Neural cell (in vitro differentiated cells): ENCODE results near the gene NSUN3.

Experiments
- CTCF ChIP-seq: fragments of 450-650 bp; IDR thresholded peaks from 2 replicates; pipeline ENCODE4 v1.5.1; 2014; ENCODE audit warnings: antibody characterized with exemption, mild to moderate bottlenecking, moderate library complexity; ENCODE audit not compliant: poor library complexity, severe bottlenecking
- EP300 ChIP-seq: fragments of 450-650 bp; conservative IDR thresholded peaks from 2 replicates; pipeline ENCODE4 v1.6.1; 2014; ENCODE audit warnings: antibody characterized with exemption, mild to moderate bottlenecking, moderate library complexity; ENCODE audit not compliant: poor library complexity, severe bottlenecking
- EZH2 ChIP-seq: fragments of 200-600, 300-800 bp; shearing (Covaris generic), sonication (generic); IDR thresholded peaks from 2 replicates; pipeline ENCODE4 v1.6.1; 2014; ENCODE audit warnings: antibody characterized with exemption, low read length, borderline replicate concordance, mild to moderate bottlenecking; ENCODE audit not compliant: insufficient read depth, poor library complexity, severe bottlenecking
- MXI1 ChIP-seq: fragments of 450-650 bp; conservative IDR thresholded peaks from 2 replicates; pipeline ENCODE4 v1.6.1; 2014; ENCODE audit warnings: antibody characterized with exemption, mild to moderate bottlenecking; ENCODE audit not compliant: poor library complexity, severe bottlenecking
- POLR2AphosphoS5 ChIP-seq: IDR thresholded peaks from 2 replicates; pipeline ENCODE4 v1.6.1; 2012
- TAF1 ChIP-seq: IDR thresholded peaks from 2 replicates; pipeline ENCODE4 v1.6.1; 2012; ENCODE audit warnings: low read depth
- TF ChIP-seq, protein P1 (sequence below): IDR thresholded peaks from 2 replicates; pipeline ENCODE4 v1.6.1; 2012; ENCODE audit warnings: borderline replicate concordance

- TF ChIP-seq CTCF (no peak), TAF1 (no peak), EZH2 (no peak), POLR2AphosphoS5 (no peak), EP300 (no peak), MXI1 (no peak)
- TF ChIP-seq, protein P1, sequence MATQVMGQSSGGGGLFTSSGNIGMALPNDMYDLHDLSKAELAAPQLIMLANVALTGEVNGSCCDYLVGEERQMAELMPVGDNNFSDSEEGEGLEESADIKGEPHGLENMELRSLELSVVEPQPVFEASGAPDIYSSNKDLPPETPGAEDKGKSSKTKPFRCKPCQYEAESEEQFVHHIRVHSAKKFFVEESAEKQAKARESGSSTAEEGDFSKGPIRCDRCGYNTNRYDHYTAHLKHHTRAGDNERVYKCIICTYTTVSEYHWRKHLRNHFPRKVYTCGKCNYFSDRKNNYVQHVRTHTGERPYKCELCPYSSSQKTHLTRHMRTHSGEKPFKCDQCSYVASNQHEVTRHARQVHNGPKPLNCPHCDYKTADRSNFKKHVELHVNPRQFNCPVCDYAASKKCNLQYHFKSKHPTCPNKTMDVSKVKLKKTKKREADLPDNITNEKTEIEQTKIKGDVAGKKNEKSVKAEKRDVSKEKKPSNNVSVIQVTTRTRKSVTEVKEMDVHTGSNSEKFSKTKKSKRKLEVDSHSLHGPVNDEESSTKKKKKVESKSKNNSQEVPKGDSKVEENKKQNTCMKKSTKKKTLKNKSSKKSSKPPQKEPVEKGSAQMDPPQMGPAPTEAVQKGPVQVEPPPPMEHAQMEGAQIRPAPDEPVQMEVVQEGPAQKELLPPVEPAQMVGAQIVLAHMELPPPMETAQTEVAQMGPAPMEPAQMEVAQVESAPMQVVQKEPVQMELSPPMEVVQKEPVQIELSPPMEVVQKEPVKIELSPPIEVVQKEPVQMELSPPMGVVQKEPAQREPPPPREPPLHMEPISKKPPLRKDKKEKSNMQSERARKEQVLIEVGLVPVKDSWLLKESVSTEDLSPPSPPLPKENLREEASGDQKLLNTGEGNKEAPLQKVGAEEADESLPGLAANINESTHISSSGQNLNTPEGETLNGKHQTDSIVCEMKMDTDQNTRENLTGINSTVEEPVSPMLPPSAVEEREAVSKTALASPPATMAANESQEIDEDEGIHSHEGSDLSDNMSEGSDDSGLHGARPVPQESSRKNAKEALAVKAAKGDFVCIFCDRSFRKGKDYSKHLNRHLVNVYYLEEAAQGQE: no peak
These were observed 93.8 kb downstream of the NSUN3 start for GRCh38 chr3:94156626-94157025.
